ENCODE results near the gene OGT. TPM values are rescaled to one million over a fixed set of nuclear protein-coding genes. Genes with fewer than 3 reads are reported as not detected.

The OGT gene
- total and polyA plus RNA-seq, 10 of the 15 experiments (the other 5 are each of a cell fraction or from before 2014, with no cell fraction given), result 38.2 to 671 (median 107) TPM

DNA sequence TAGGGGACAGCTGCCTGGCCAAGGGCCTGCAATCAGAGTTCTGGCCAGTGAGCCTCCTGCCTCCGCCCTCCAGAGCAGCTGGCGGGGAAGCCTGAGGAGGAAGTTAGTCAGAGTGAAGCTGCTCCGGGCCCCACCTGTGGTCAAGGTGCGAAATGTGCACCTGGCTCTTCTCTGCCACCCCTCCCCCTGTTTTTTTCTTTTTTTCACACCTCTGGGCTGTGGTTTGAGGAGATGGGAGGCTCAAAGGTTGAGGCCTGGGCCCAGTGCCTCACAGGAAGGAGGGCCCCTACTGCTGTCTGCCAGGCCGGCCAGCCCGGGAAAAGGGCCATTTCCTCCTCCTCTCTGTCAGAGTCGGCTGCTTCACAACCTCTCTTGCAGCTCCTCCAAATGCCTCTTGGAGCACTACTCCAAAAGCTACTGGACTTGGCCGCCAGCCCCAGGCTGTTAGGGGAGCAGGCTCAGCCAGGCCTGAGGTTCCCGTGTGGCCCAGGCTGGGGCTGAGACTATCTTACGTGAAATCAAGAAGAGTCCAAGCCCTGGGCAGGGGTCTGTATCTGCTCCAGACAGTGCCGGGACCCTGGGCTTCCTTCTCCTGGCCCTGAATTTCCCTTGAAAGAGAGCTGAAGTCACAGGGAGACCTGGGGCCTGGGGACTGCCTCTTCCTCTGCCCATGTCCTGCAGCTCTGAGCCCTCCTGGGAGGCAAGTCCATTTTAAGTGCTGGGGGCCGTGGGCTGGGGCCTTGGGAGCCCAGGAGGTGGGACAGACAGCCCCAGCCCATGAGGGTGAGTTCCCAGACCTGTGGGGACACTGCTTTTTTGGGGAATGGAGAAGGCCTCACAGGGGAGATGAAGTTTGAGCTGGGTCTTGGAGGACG, 89.9 kb downstream of the OGT start (continued):
- TF ChIP-seq, protein P1, sequence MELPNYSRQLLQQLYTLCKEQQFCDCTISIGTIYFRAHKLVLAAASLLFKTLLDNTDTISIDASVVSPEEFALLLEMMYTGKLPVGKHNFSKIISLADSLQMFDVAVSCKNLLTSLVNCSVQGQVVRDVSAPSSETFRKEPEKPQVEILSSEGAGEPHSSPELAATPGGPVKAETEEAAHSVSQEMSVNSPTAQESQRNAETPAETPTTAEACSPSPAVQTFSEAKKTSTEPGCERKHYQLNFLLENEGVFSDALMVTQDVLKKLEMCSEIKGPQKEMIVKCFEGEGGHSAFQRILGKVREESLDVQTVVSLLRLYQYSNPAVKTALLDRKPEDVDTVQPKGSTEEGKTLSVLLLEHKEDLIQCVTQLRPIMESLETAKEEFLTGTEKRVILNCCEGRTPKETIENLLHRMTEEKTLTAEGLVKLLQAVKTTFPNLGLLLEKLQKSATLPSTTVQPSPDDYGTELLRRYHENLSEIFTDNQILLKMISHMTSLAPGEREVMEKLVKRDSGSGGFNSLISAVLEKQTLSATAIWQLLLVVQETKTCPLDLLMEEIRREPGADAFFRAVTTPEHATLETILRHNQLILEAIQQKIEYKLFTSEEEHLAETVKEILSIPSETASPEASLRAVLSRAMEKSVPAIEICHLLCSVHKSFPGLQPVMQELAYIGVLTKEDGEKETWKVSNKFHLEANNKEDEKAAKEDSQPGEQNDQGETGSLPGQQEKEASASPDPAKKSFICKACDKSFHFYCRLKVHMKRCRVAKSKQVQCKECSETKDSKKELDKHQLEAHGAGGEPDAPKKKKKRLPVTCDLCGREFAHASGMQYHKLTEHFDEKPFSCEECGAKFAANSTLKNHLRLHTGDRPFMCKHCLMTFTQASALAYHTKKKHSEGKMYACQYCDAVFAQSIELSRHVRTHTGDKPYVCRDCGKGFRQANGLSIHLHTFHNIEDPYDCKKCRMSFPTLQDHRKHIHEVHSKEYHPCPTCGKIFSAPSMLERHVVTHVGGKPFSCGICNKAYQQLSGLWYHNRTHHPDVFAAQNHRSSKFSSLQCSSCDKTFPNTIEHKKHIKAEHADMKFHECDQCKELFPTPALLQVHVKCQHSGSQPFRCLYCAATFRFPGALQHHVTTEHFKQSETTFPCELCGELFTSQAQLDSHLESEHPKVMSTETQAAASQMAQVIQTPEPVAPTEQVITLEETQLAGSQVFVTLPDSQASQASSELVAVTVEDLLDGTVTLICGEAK (IDR thresholded peaks at IDR 0.05; ENCODE audit: borderline replicate concordance), result no peak
- TF ChIP-seq SIN3A (IDR thresholded peaks at IDR 0.05; ENCODE audit: low read depth, low read length) (no peak), IKZF1 (conservative IDR thresholded peaks at IDR 0.05) (peak; percentile 99), SP1 (IDR thresholded peaks at IDR 0.05; ENCODE audit: low read depth, low read length) (peak; percentile 69), IRF4 (IDR thresholded peaks at IDR 0.05; ENCODE audit: low read depth, low read length) (peak; percentile 76), POLR2A (IDR thresholded peaks at IDR 0.05; ENCODE audit: low read depth, low read length) (no peak; the same call in 1 of the 2 replicates), NR2C2 (IDR thresholded peaks at IDR 0.05; ENCODE audit: borderline replicate concordance, control insufficient read depth, insufficient read length, low read depth) (no peak), ESRRA (IDR thresholded peaks at IDR 0.05; ENCODE audit: low read length) (peak; percentile 73; the same call in 1 of the 2 replicates), GATAD2B (conservative IDR thresholded peaks at IDR 0.05; ENCODE audit: low read depth) (peak; percentile 92), HDAC6 (IDR thresholded peaks at IDR 0.05; ENCODE audit: unreplicated experiment) (no peak), EGR1 (IDR thresholded peaks at IDR 0.05; ENCODE audit: borderline replicate concordance in 1 of 2, low read depth in 2 of 2, low read length in 2 of 2) (no peak), RCOR1 (conservative IDR thresholded peaks at IDR 0.05; ENCODE audit: low read depth, low read length) (peak; percentile 87; the same call in 1 of the 2 replicates), ZNF217 (IDR thresholded peaks at IDR 0.05) (peak; percentile 43), EP300 (IDR thresholded peaks at IDR 0.05; ENCODE audit: borderline replicate concordance in 1 of 2, control insufficient read depth in 1 of 2, low read depth in 2 of 2, low read length in 2 of 2) (peak; percentile 98), TAF1 (IDR thresholded peaks at IDR 0.05; ENCODE audit: borderline replicate concordance, low read depth, low read length) (peak; percentile 15; the same call in 1 of the 2 replicates)
- TF ChIP-seq, protein P2, sequence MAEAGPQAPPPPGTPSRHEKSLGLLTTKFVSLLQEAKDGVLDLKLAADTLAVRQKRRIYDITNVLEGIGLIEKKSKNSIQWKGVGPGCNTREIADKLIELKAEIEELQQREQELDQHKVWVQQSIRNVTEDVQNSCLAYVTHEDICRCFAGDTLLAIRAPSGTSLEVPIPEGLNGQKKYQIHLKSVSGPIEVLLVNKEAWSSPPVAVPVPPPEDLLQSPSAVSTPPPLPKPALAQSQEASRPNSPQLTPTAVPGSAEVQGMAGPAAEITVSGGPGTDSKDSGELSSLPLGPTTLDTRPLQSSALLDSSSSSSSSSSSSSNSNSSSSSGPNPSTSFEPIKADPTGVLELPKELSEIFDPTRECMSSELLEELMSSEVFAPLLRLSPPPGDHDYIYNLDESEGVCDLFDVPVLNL (IDR thresholded peaks at IDR 0.05; ENCODE audit: low read depth, low read length), result no peak
- TF ChIP-seq, protein P3, sequence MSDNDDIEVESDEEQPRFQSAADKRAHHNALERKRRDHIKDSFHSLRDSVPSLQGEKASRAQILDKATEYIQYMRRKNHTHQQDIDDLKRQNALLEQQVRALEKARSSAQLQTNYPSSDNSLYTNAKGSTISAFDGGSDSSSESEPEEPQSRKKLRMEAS (IDR thresholded peaks at IDR 0.05; ENCODE audit: low read depth, low read length), result peak; percentile 20; the same call in 1 of the 2 replicates
- TF ChIP-seq, protein P4, sequence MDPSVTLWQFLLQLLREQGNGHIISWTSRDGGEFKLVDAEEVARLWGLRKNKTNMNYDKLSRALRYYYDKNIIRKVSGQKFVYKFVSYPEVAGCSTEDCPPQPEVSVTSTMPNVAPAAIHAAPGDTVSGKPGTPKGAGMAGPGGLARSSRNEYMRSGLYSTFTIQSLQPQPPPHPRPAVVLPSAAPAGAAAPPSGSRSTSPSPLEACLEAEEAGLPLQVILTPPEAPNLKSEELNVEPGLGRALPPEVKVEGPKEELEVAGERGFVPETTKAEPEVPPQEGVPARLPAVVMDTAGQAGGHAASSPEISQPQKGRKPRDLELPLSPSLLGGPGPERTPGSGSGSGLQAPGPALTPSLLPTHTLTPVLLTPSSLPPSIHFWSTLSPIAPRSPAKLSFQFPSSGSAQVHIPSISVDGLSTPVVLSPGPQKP (IDR thresholded peaks at IDR 0.05; ENCODE audit: low read depth, low read length), result no peak
- TF ChIP-seq, protein P5, sequence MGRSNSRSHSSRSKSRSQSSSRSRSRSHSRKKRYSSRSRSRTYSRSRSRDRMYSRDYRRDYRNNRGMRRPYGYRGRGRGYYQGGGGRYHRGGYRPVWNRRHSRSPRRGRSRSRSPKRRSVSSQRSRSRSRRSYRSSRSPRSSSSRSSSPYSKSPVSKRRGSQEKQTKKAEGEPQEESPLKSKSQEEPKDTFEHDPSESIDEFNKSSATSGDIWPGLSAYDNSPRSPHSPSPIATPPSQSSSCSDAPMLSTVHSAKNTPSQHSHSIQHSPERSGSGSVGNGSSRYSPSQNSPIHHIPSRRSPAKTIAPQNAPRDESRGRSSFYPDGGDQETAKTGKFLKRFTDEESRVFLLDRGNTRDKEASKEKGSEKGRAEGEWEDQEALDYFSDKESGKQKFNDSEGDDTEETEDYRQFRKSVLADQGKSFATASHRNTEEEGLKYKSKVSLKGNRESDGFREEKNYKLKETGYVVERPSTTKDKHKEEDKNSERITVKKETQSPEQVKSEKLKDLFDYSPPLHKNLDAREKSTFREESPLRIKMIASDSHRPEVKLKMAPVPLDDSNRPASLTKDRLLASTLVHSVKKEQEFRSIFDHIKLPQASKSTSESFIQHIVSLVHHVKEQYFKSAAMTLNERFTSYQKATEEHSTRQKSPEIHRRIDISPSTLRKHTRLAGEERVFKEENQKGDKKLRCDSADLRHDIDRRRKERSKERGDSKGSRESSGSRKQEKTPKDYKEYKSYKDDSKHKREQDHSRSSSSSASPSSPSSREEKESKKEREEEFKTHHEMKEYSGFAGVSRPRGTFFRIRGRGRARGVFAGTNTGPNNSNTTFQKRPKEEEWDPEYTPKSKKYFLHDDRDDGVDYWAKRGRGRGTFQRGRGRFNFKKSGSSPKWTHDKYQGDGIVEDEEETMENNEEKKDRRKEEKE (IDR thresholded peaks at IDR 0.05), result no peak

All from GM12878 (cell line).